HFF-Myc (cell line): ENCODE measurements around the gene PIP5K1A.

Experiments
- DNase-seq: peaks from one replicate; pipeline ENCODE4 v3.0.0-alpha.2; 2011; ENCODE audit warnings: low read depth; ENCODE audit errors: extremely low read depth
- H3K4me3 ChIP-seq: replicated peaks from 2 replicates; pipeline ENCODE4 v1.5.1; 2011; ENCODE audit warnings: low read depth, mild to moderate bottlenecking, control low read depth, low read length
- CTCF ChIP-seq: IDR thresholded peaks from 2 replicates; pipeline ENCODE4 v1.5.1; 2012; ENCODE audit warnings: mild to moderate bottlenecking, low read depth, low read length, control low read depth; ENCODE audit errors: missing control alignments

Gene PIP5K1A

GRCh38 chr1:151289080-151289935, 91.0 kb downstream of the PIP5K1A start:
- TF ChIP-seq CTCF, result no peak
- no peak overlapping the region for H3K4me3 ChIP-seq
- no peak for DNase-seq

GRCh38 chr1:151289991-151290708, 91.8 kb downstream of the PIP5K1A start:
- DNase-seq, result no peak
- no peak for TF ChIP-seq CTCF
- H3K4me3 ChIP-seq, result no peak overlapping the region

- DNase-seq, result no peak
- TF ChIP-seq CTCF, result no peak
- H3K4me3 ChIP-seq, result no peak overlapping the region
Measured at GRCh38 chr1:151290709-151291303, 92.5 kb downstream of the PIP5K1A start.

GRCh38 chr1:151292207-151293030, 94.1 kb downstream of the PIP5K1A start:
- H3K4me3 ChIP-seq, result no peak overlapping the region
- TF ChIP-seq CTCF, result no peak
- no peak for DNase-seq

GRCh38 chr1:151293093-151293492, 94.7 kb downstream of the PIP5K1A start:
- H3K4me3 ChIP-seq, result no peak overlapping the region
- no peak for TF ChIP-seq CTCF
- no peak for DNase-seq

GRCh38 chr1:151294742-151295462, 96.5 kb downstream of the PIP5K1A start:
- no peak for DNase-seq
- no peak for TF ChIP-seq CTCF
- no peak overlapping the region for H3K4me3 ChIP-seq
